HPDE6-E6E7 (cell line): ENCODE data around the gene NMD3.

Experiments
- DNase-seq: peaks from one replicate; pipeline ENCODE4 v3.0.0; 2011; ENCODE audit warnings: missing footprints; ENCODE audit errors: extremely low spot score

The NMD3 gene

DNA sequence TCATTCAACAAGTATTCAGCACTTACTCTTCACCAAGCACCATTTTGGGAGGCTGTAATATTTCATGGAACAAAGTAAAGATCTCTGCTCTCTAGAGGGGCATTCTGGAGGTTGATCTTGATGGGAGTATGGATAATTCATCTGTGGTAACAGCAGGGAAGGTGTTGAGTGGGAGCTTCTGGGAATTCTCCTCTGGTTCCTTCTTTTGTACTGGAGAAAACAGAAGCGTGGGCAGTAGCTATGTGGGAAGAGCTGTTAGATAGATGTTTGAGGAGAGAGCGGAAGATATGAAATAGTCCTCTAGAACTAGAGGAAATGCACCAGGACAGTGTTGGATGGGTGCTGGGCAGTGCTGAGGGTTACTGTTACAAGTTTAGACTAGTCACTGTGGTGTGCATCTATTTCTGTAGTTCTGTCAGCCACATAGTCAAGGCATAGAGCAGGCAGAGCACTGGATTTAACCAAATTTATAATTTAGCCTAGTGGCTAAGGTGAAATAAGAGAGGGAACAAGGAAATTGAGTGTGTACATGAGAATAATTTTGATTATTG, 9.6 kb downstream of the NMD3 start:
- no peak for DNase-seq

DNA sequence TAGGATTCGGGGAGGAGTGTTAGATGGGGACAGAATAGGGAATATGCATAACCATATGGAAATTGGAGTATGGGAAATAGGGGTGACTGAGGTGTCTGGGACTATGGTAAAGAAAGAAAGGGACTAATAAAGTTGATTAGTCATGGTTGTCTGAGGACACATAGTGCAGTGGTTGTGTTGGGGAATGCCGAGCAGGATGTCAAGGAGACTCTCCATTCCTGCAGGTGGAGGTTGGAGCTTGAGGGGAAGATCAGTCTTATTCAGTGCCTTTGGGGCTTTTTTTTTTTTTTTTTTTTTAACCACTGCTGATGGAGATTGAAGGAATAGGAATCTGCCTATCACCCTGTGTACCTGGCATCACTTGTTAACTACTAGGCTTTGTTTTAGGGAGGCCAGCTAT, 10.8 kb downstream of the NMD3 start:
- no peak for DNase-seq

DNA sequence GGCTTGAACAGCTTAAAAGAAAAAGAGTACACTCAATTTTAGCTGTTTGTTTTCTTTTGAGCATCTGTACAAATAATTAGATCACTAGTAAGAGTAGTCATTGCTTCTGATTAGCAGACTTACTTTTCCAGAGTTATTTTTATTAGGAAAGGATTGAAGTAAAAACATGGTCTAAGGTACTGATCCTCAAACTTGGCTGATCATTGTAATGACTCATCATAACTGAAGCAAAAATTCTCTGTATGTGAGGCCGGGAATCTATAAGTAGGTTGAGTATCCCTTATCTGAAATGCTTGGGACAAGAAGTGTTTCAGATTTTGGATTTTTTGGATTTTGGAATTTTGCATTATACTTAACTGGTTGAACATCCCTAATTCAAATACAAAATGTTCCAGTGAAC, 12.4 kb downstream of the NMD3 start:
- no peak for DNase-seq

DNA sequence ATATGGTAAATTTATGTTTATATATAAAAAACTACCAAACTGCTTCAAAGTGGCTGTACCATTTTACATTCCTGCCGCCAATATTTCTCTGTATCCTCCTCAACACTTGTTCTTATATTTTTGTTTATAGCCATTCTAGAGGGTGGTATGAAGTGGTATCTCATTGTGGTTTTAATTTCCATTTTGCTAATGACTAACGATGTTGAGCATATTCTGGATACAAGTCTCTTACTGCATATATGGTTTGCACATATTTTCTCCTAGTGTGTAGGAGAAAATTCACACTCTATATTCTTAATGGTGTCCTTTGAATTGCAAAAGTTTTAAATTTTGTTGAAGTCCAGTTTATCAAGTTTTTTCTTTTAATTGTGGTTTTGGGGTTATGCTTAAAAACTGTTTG, 15.1 kb downstream of the NMD3 start:
- DNase-seq: no peak

DNA sequence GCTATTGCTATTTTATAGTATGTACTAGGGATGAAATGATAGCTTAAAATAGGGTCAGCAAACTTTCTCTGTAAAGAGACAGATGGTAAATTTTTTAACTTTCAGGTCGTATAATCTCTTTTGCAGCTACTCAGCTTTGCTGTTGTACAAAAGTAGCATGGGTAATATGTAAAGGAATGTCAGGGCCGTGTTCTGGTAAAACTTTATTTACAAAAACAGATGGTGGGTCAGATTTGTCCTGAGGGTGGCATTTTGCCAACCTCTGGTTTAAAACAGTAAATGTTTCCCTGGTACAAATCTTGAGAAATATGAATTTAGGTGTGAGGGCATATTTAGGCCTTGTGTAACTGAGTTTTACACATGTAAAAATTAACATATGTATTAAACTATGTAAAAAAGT, 18.6 kb downstream of the NMD3 start:
- no peak for DNase-seq

DNA sequence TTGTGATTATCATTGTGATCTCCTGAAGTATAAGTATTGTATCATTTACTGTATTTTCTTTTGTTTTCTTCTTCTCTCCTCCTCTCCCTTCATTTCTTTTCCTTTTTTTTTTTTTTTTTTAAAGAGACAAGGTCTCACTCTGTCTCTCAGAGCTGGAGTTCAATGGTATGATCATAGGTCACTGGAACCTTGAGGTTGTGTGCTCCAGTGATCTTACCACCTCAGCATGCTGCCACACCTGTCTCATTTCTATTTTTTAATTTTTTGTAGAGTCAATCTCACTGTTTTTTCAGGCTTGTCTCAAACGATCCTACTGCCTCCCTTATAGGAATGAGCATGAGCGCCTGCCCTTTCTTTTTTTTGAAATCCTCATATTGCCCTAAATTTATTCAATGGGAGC, 23.4 kb downstream of the NMD3 start:
- no peak for DNase-seq

DNA sequence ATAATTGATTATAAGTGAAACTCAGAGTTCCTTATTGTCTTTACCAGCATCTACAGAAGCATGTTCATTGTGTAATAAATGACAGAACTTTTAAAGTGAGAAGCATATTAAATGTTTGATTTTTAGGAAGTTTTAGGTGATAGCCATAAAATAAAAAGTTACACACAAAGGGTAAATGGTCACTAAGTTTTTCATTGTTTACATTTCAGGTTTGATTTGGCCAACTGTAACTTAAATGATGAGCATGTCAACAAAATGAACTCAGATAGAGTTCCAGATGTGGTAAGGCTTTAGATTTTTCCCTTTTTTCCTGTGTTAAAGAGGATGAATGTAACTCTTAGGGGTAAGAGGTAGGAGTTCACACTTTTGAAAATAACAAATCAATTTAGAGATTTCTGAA, 25.9 kb downstream of the NMD3 start:
- DNase-seq: no peak

DNA sequence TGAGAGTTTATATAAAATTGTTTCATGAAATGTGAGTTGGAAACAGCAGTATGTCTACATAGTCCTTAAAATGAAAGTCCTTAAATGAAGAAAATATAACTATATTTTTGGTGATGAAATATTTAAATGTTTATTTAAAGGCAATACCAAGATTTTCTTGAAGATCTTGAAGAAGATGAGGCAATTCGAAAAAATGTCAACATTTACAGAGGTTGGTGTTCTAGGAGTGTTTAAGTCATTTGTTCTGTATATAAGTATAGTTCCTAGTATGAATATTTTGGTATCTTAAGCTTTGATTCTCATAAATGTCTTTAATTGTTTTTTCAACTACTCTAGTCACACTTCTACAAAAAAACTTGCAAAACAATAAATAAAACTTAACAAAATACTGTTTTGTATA, 29.0 kb downstream of the NMD3 start:
- DNase-seq: no peak

DNA sequence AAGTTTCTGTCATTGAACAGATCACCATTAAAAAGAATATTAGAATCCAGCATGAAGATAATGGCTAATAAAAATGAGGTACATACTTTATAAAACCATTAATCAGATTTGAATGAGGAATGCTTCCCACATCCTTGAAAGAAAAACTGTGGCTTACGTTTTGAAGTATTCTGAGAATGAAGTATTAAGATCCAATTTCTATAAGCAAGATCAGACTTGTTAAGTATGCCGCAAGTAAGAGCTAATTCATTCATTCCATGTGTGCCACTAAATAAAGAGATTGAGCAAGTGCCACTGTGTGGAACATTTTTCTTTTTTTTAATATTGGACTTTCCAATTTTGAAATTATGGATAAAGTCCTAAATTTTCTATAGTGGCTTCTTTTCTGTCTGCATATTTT, 30.6 kb downstream of the NMD3 start:
- DNase-seq: no peak

DNA sequence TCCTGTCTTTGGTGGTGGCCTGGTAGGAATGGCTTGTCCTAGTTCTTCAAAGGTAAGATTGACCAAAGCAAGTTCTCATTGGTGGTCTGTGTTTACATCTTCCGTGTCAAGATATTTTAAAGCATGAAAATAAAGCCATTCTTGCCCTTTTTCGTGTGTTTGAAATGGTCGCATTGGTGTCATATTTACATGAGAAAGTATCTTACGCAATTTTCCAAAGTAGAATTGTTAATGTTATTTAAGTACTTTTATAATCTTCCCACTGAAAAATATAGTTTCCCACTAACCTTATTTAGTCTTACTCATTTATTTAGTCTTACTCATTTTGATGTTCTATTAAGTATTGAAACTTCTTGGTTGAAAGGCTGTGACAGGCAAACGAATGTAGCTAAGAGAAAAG, 31.0 kb downstream of the NMD3 start:
- no peak for DNase-seq

DNA sequence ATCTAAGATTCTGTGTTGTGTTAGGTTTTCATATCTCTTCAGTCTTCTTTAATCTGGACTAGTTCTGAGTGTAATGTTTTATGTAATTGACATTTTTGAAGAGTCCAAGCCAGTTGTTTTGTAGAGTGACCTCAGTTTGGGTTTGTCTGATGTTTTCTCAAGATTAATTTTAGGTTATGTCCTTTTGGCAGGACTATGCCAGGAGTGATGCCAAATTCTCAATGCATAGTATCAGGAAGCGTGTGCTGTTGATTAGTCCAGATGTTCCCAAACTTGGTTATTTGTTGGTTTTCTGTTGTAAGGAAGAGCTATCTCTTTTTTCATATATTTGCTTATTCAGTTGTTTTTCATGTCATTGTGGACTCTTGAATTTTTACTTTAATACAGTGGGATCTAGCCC, 32.6 kb downstream of the NMD3 start:
- DNase-seq: no peak

DNA sequence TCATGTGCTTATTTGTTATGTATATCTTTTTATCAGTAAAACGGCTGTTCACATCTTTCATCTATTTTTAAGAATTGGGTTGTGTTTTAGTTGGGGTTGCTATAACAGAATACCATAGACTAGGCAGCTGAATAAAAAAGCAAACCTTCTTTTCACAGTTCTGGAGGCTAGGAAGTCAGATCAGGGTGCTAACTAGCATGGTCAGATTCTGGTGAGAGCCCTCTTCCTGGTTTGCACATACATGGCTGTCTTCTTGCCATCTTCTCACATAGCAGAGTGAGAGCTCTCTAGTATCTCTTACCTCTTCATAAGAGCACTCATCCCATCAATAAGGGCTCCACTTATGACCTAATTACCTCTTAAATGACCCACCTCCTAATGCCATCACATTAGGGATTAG, 33.8 kb downstream of the NMD3 start:
- no peak for DNase-seq

DNA sequence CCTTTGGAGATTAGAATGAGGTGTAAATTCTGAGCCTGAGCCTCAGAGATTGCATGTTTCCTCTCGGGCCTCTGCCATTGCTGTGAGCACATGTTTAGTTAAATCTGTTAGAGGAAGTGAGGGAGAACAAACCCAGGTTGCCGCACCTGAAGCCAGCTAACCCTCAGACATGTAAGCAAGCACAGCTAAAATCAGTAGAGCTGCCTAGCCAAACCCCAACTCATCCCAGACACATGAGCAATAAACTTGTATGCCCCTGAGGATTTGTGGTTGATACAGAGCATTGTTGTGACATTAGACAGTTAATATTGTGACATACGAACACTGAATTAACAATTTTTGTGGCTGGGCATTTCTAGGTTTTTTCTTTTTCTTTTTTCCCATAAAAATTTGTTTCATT, 41.9 kb downstream of the NMD3 start:
- DNase-seq: no peak

DNA sequence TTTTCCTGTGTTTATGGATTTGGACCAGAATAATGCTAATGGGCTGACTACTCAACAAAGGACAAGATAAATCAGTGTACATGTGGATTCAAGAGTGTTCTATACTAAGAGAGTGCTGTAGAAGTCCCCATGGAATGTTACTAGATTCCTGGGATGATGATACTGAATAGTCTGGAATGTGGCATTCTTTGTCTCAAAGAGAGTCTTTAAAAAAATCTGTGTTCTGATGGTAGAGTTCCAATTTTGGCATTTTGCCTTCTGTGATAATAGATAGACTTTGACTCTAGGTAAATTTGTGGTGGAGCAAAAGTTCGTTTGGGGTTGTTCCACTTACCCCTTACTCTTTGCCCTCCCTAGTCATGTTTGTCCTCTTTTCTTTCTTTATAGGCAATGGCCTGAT, 43.7 kb downstream of the NMD3 start:
- DNase-seq: no peak

DNA sequence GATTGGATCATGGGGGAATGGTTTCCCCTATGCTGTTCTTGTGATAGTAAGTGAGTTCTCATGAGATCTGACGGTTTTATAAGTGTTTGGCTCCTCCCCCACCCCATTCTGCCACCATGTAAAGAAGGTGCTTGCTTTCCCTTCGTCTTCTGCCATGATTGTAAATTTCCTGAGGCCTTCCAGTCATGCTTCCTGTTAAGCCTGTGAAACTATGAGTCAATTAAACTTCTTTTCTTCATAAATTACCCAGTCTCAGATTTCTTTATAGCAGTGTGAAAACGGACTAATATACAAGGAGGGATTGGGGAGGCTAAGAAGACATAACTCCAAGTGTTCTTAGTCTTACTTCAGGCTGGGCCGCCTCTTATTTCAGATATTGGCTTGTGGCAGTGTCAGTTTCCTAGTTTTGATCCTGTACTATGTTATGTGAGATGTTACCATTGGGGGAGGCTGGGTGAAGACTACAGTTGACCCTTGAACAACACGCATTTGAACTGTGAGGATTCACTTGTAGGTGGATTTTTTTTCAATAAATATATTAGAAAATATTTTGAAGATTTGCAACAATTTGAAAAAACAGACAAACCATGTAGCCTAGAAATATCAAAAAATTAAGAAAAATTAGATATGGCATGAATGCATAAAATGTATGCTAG, 44.9 kb downstream of the NMD3 start:
- DNase-seq: no peak

DNA sequence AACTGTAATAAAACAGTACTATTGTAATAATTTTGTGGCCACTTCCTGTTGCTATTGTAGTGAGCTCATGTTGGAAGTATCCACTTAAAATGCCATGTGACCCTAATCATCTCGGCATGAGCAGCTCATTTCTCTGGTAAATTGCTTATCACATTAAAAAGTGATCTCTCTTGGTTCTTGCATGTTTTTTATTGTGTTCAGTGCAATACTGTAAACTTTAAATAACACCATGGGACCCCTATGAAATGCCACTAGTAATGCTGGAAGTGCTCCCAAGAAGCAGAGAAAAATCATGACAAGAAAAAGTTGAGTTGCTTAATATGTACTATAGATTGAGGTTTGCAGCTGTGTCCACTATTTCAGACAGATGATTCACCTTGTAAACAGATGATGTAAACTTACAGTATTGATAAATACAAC, 45.6 kb downstream of the NMD3 start:
- no peak for DNase-seq

DNA sequence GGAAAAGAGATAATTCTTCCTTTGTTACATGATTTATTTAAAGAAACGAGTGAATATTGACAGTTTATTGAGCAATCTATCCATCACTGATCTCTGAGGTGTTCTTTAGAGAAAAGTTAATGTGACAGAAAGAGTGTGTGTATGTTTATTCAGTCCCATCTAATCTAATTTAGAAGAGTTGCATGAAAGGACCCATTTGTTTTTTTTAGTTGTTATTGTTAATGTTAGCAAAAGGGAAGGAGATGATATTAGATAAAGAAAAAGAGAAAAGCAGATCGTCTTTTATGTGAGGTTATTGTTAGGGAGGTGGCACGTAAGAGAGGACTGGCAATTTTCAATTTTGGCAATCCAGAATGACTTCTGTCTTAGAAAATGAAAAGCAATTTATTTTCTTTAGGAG, 46.5 kb downstream of the NMD3 start:
- no peak for DNase-seq

DNA sequence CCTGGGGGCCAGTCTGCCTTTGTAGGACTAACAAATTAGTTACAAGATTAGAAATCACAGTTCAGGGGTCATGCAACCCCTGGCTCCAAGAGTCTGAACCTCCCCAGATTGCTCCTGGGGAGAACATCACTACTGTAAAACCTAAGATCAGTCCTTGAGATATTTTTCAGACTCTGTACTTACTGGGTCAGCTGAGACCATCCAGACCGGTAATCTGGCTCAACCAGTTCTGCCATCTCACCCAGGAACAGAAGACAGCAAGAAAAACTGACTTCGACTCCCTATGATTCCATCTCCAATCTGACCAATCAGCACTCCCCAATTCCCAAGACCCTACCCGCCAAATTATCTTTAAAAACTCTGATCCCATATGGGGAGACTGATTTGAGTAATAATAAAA, 47.5 kb downstream of the NMD3 start:
- DNase-seq: no peak

DNA sequence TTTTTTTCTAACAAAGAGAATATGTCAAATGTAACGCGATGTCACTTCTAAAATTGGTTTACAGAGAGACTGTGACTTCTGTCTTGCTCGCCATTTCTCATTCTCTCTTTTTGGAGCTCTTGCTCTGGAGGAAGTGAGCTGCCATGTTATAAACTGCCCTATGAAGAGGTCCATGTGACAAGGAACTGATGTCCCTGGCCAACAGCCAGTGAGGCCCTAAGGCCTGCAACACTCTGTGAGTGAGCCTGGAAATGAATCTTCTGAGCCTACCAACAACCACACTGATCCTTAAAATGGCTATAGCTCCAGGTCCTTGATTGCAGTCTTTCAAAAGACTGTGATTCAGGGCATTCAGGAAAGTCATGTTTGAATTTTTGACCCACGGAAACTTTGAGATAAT, 49.9 kb downstream of the NMD3 start:
- DNase-seq: no peak

DNA sequence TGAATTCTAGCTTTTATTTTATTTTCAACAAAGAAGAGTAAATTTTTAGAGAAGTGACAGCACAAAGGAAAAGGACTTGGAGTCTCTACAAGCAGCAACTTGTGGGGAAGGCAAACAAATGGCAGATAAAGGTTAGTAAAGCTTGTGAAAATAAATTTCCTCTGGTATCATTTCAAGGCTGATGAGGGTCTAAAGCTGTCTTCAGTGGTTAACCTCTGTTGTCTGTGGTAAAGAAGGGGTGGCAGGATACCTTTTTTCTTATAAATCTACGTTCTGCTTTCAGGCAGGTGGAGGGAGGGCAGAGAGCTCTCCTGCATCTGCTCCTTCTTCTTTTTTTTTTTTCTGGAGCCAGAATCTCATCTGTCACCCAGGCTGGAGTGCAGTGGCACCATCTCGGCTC, 50.5 kb downstream of the NMD3 start:
- no peak for DNase-seq

DNA sequence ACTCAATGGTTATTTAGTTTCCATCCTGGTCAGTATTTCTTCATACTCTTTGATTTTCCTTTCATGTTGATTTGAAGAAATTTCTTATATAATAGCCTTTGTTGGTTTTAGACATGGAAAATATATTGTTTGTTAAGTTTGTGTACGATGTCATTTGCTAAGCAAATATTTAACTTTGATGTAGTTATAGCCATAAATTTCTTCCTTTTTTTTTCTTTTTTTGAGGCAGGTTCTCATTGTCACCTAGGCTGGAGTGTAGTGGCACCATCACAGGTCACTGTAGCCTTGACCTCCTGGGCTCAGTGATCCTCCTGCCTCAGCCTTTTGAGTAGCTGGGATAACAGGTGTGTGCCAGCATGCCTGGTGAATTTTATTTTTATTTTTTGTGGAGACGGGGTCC, 51.4 kb downstream of the NMD3 start:
- DNase-seq: no peak

DNA sequence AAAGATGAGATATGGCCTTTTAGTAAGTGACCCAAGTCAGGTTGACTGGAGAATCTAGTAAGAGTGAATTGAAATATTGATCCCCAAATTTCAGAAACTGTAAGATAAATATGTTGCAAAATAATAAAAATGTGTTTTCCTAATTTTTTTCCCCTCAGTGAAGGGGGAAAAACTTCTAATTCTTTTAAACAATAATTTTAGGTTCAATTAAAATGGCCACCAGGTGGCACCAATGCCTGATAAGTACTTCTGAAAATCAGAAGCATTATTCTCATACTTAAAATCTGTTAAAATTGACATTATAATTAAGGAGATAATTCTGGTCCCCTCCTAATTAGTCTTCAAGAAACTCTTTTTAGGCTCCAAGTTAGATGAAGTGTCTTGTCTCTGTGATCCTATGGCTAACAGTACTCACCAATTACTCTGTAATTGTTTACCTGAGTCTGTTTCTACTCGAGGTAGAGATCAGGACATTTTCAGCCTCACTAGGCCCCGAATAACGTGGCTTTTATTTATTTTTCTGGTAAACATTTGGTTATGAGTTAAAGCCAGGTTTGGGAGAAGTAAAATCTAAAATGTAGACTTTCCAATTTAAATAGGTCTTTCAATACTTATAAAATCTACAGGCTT, 52.6 kb downstream of the NMD3 start:
- no peak for DNase-seq

DNA sequence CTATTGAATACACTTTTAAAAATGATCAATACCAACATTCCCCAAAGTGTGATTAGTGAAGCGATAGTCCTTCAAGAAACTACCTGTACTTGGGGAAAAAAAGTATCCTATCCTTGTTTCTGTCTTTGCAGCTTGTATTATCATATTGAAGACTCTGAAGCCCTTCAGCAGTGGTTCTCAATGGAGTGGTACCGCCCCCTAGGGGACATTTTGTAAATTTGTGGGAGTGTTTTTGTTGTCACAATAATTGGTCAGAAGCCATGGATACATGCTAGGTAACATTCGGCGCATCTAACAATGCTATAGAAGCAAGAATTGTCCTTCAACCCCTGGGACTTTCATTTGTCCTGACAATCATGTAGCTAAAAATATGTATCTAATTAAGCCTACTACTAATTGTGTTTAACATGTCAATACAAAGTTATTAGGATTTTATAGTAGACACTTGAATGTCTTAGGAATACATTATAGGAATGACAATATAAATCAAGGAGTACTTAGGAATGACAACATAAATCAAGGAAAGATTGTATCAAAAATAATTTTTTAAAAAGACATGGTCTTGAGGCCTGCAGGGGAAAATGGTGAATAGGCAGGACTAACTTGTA, 53.7 kb downstream of the NMD3 start:
- no peak for DNase-seq
